ENCODE data around the gene PALM2AKAP2. TPM values are rescaled to one million over a fixed set of nuclear protein-coding genes. Genes with fewer than 3 reads are reported as not detected.
"Not testable (repeated sequence)": the region's sequence is repeated elsewhere in the genome, so short reads cannot be mapped to it uniquely, and the experiment has no call there.

Gene PALM2AKAP2
- total and polyA plus RNA-seq, 10 of the 15 experiments (the other 5 are each of a cell fraction or from before 2014, with no cell fraction given): 0.01 TPM; not detected in 9

- TF ChIP-seq POLR2A (IDR thresholded peaks at IDR 0.05; ENCODE audit: low read depth, low read length) (no peak), NR2C2 (IDR thresholded peaks at IDR 0.05; ENCODE audit: borderline replicate concordance, control insufficient read depth, insufficient read length, low read depth) (no peak), IRF3 (IDR thresholded peaks at IDR 0.05) (no peak), SPI1 (IDR thresholded peaks at IDR 0.05; ENCODE audit: borderline replicate concordance, insufficient read depth, low read depth, low read length) (no peak), NFYB (IDR thresholded peaks at IDR 0.05; ENCODE audit: insufficient read depth, low read depth, low read length) (no peak), ZBTB4 (CRISPR knock-in tag; IDR thresholded peaks at IDR 0.05) (no peak), NKRF (conservative IDR thresholded peaks at IDR 0.05) (no peak)
Observed at GRCh38 chr9:109821711-109822110, 41.7 kb downstream of the PALM2AKAP2 start (continued).

GRCh38 chr9:109825383-109825782, 45.4 kb downstream of the PALM2AKAP2 start:
- H3K9ac ChIP-seq (ENCODE audit: control insufficient read depth, insufficient read depth, low read length); H3K27me3 ChIP-seq (replicated peaks in 1 of 2; ENCODE audit: control insufficient read depth in 2 of 2, insufficient read depth in 2 of 2, low read length in 1 of 2); FAIRE-seq; H3K4me3 ChIP-seq; H4K20me1 ChIP-seq (ENCODE audit: control insufficient read depth, insufficient read depth); ATAC-seq; H3K27ac ChIP-seq (ENCODE audit: control insufficient read depth, insufficient read depth); CTCF ChIA-PET; H3K4me2 ChIP-seq (ENCODE audit: control insufficient read depth, insufficient read depth); in situ Hi-C loops (cut with MboI); H3K36me3 ChIP-seq (ENCODE audit: control insufficient read depth in 2 of 2, insufficient read depth in 2 of 2, low read length in 1 of 2); intact Hi-C loops (cut with micrococcal nuclease; ENCODE audit: unreplicated experiment); POLR2A ChIA-PET; BruUV-seq (replicated peaks); DNase-seq (ENCODE audit: low read depth, low spot score); H2AFZ ChIP-seq (ENCODE audit: control insufficient read depth, low read depth, low read length); H3K9me3 ChIP-seq (replicated peaks; ENCODE audit: control insufficient read depth, insufficient read depth, low read length); H3K4me1 ChIP-seq (ENCODE audit: control insufficient read depth, insufficient read depth, low read length); H3K79me2 ChIP-seq (ENCODE audit: control insufficient read depth, insufficient read depth, low read length); RAD21 ChIA-PET (ENCODE audit: unreplicated experiment): not testable (repeated sequence)
- SMC1A ChIA-PET (ENCODE audit: uncharacterized antibody, unreplicated experiment): interaction anchor here (1.1 kb wide), 1 partner anchor 82 kb away, joined by 4 read pairs; no protein-coding TSS in a partner anchor
- 6% methylated on average over 2 of the region's 2 CpGs for WGBS (ENCODE audit: insufficient coverage, insufficient replicate concordance, low lambda C conversion rate, missing lambda C conversion rate)
